Stimulated activated CD4-positive, alpha-beta T cell treated with anti-CD3 and anti-CD28 coated beads, TNF-alpha, amount 100 ng/mL, for 4 hours (primary cell): Measurements from ENCODE around the gene TNRC6C.
A peak's percentile ranks its signal among the peaks of the same experiment; 100 is the strongest.
"Not testable (repeated sequence)": the region's sequence is repeated elsewhere in the genome, so short reads cannot be mapped to it uniquely, and the experiment has no call there.

ENCODE experiments used
- DNase-seq, 3 experiments: peaks; one replicate each; pipeline ENCODE4 v3.0.0-alpha.2; 2020; ENCODE audit warnings: low read depth in 3 of 3

Gene TNRC6C

GRCh38 chr17:77929871-77930436 is 28.5 kb upstream of the TNRC6C start:
- DNase-seq = no peak

DNA sequence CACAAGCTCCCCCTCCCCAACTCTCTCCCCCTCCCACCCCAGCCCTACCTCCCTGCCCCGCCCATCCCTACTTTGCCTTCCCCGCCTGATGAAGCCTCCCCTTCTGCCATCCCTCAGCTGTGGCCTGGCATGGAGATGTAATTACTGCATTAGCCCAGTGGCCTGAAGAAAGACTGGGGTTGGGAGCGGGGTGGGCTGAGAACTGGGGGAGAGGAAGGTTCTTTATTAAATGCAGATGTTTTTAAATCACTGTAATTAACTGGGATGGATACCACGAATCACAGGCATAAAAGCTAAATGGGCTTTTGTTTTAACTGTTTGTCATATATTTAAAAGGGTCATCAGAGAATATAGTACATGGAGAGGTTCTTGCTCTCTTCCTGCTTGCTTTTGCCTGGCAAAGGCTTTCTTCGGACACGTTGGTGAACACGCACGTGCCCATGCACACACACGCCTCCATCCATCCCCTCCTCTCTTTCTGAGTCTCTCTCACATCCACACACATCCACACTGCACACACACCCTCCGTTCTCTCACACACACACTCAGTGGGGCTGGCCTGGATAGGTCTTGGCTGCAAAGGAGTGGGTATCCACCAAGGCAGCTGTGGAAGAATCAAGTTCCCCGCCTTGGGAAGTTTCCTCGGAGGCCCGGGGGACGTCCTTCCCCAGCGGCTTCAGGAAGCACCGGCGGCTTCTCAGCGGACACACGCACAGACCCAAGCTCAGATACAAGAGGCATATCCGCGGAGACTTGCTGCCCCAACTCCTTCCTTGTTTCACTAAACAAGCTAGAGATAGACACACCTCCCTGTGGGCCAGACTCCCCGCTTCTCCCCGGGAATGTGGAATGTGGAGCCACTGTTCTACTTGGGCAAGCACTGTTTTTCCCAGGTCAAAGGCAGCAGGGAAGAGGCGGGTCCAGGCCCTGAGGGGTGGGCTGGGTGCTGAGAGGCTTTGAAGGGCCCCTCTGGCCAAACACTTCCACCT is 27.4 kb upstream of the TNRC6C start:
- no peak for DNase-seq

- no peak for DNase-seq
Observed at GRCh38 chr17:77933777-77934398, 24.6 kb upstream of the TNRC6C start.

- DNase-seq = no peak
Observed at GRCh38 chr17:77935121-77935571, 23.4 kb upstream of the TNRC6C start.

DNA sequence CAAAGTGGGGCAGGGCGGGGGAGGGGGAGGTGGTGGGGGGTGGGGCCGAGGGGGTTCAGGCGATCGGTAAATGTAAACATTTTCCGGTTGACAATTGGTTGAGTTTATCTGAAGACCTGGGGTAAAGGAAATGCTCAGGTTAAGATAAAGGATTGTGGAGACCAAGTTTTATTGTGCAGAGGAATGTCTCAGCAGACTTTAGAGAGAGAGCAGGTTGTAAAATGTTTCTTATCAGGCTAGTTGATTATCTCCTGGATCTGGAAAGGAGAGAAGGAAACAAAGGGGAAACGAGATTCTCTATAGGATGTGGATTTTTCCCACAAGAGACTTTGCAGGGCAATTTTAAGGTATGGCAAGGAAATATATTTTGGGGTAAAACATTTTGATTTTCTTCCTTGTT is 22.8 kb upstream of the TNRC6C start:
- not testable (repeated sequence) for DNase-seq

DNA sequence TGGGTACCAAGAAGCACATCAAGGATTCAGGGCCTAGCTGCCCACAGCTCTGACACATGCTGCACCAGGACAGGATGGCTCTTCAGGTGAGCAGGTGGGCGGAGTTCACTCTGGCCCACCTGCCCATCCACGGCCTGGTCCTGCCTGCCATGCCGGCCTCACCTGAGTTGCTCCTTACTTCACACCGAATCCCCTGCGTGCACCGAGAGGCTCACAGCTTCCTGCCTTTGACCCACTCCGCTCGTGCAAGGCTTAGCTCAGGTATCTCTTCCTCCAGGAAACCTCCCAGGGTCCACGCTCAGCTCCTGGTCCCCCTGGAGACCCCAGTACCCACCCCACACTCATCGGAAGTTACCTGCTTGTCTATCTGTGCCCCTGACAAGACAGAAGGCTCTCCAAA is 21.6 kb upstream of the TNRC6C start:
- no peak for DNase-seq

- DNase-seq = no peak
Observed at GRCh38 chr17:77941004-77941403, 17.5 kb upstream of the TNRC6C start.

DNA sequence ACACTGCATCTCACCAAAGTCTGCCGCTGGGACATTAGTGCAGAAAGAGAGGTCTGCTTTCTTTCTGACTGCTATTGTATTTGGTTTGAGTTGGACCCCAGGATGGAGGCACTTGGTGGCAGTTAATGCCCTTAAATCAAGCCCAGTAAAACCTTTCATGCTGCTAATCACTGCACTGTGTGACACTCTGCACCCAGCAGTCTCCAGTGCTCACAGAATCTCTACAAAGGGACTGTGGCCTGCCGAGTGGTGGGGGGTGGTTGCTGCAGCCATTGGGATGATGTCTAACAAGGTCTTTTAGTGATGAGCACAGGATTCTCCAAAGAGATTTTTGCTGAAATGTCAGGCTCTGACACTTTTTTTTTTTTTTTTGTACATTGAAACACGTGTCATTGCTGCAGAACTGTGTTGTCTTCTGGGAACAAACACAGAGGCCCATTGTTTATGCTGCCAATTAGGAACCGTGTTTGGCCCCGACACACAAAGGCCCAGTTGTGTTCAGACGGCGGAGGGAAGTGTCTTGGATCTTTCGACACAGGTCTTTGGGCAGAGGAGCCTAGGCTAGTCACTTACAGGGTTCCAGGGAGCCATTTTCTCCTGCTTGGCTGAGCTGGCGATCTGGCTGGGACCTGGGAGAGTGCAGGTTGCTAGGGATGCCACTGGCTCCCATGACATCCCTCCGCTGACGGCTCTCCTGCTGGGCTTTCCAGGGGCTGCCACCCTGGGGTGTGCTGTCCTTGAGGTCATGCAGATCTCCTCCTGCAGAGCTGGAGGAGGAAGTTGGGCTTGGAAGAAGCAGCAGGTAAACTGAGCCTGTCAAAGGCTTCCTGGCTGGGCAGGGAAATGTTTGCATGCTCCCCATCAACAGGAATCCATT is 16.2 kb upstream of the TNRC6C start:
- no peak for DNase-seq

GRCh38 chr17:77943971-77944370 is 14.5 kb upstream of the TNRC6C start:
- DNase-seq = no peak

- DNase-seq = no peak
Observed at GRCh38 chr17:77944390-77945222, 13.9 kb upstream of the TNRC6C start.

- no peak for DNase-seq
Observed at GRCh38 chr17:77946900-77947645, 11.4 kb upstream of the TNRC6C start.

DNA sequence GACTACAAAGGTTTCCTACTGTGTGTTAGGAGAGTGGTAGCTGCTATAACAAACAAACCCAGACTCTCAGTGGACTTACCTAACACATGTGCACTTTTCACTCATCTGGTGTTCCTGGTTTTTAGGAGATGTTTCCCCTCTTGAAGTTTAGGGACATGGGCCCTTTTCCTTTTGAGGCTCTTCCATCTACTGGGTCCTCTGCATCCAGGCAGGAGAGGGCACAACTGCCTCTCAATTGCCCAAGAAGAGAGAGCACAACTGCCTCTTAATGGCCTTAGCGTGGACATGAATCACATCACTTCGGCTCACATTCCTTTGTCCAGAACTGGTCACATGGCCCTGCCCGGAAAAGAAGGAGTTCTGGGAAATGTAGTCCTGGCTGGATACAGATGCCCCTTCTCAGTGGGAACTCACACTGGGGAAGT is 9.8 kb upstream of the TNRC6C start:
- DNase-seq = no peak

DNA sequence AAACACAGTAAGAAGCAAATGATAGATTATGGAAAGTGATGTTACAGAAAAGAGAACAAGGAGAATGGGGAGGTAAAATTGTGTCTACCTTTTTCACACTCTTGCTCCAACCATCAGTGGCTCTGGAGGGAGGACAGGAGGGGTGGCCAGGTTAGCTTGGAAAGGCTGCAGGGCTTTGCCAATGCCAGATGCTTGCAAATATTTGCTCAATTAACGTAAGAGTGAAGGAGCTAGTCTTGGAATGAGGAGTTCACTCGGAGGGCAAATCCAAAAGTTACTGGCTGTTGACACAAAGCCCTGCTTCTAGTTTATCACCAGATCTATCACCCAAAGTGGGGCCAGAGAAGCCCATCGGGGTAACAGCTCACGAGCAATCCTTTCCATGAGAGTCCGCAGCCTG is 7.4 kb upstream of the TNRC6C start:
- DNase-seq = no peak

DNA sequence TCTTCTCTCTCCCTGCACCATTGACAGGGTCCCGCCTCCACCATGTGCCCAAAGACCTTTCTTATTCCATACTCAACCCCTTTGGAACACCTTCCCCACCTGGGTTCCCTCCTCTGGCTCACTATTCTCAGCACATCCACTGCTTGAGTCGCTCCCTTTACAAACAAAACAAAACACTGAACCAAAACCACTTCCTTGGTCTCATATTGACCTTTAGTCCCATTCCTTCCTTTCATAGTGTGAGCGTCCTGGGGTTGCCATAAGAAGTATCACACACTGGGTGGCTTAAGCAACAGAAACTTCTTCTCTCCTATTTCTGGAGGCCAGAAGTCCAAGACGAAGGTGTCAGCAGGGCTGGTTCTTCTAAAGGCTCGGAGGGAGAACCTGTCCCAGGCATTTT is 6.1 kb upstream of the TNRC6C start:
- DNase-seq = no peak

- DNase-seq = no peak
Observed at GRCh38 chr17:77957235-77957856, 1.2 kb upstream of the TNRC6C start.

- no peak for DNase-seq
Observed at GRCh38 chr17:77958716-77959125, 218 bp downstream of the TNRC6C start.

DNA sequence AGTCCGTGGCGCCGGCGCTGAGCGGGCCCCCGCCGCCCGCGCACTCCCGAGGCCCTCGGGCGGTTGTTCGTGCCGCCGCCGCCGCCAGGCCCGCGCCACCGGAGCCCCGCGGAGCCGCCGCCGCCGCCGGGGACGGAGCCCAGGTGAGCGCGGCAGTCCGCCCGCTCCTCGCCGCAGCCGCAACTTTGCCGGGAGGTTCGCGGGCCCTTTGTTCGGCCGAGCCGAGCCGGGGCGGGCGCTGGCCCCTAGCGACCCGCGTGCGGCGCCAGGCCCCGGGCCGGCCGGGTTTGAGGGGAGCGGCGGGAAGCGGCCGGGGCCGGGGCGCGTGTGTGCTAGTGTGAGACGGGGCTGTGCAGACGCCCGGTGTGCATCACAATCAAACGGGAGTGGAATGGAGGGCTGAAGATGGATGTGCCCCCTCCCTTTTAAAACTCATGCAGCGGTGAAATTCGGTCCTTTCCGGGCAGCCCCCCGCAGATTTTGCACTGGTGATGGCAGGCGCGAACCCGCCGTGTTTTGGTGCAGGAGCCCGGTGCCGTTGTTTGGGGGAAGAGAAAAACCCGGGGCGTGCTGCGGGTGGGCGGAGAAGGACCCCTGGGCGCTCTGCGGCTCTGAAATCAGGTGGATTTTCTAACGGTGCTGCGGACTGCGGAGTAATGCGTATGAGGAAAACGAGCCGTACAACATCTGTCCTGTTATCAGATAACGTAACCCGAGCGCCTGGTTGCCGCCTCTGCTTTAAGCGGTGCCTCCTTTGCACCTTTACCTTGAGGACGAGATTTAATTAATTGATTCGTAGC is 823 bp downstream of the TNRC6C start:
- DNase-seq = peak in 1 of 3 experiments; percentile 7

DNA sequence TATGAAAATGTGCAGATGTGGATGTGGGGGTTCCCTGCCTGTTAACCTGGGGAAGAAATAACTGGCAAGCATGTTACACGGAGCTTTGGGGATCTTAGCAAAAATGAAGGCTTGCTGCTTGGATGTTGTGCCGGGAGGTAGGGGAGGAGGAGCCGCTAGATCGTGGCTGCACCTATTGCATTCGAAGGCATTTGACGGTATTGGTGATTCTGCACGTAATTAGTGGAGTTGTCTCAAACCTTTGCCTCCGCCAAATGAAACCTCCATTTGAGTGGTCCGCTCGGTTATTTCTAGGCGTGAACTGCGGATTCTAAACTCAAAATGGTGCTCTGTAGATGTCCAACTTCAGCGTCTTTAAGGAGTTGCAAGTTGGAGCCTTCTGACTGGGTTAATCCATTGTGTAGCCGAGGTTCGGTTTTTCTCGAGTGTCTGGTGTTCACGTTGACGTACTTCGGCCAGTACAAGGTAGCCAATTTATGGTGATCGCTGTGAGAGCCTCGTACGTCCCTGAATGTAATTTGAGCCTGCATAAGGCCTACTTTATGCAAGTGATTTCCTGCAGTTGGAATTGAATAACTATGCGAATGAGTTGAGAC is 1.5 kb downstream of the TNRC6C start:
- no peak for DNase-seq
